Naive thymus-derived CD4-positive, alpha-beta T cell (primary cell): ENCODE results near the gene TAX1BP1. TPM values are rescaled to one million over a fixed set of nuclear protein-coding genes. Genes with fewer than 3 reads are reported as not detected.
A peak's percentile ranks its signal among the peaks of the same experiment; 100 is the strongest.

ENCODE experiments used
- ATAC-seq: fragments of 150-1000 bp; cut with Tn5 transposase; 2 replicates; pipeline ENCODE4 v1.10.0; 2021; ENCODE audit warnings: mild to moderate bottlenecking, moderate library complexity
- CTCF ChIA-PET: fragments of 350-600 bp; sonication (Branson Sonifier 250); formaldehyde crosslinking; loops from one replicate; lab custom pipeline; 2021; ENCODE audit warnings: antibody characterized with exemption; lab: Charles Lee
- POLR2A ChIA-PET: fragments of 350-600 bp; sonication (Branson Sonifier 250); formaldehyde crosslinking; loops from one replicate; lab custom pipeline; 2021; ENCODE audit warnings: antibody characterized with exemption, inconsistent platforms; lab: Charles Lee
- DNase-seq, 9 donors: peaks; one replicate each; pipeline versions ENCODE4 v3.0.0 to v3.0.0-alpha.2; 2020 to 2022; ENCODE audit warnings: mixed read lengths in 1 of 9
- H3K27ac ChIP-seq: one replicate; pipeline ENCODE4 v1.7.0; 2013; ENCODE audit warnings: mild to moderate bottlenecking, low read depth, low read length, moderate library complexity
- H3K27me3 ChIP-seq, 2 donors: one replicate each; pipeline ENCODE4 v1.7.0; 2013; ENCODE audit warnings: low read length in 2 of 2, mild to moderate bottlenecking in 2 of 2, moderate library complexity in 2 of 2; ENCODE audit not compliant: control insufficient read depth in 2 of 2, insufficient read depth in 2 of 2
- H3K36me3 ChIP-seq, 3 experiments: 1 replicate in 2 of 3; 2 replicates in 1 of 3; pipeline ENCODE4 v1.7.0; 2013; ENCODE audit warnings: low read length in 3 of 3, mild to moderate bottlenecking in 3 of 3, moderate library complexity in 1 of 3; ENCODE audit not compliant: insufficient read depth in 3 of 3, control insufficient read depth in 2 of 3
- H3K4me1 ChIP-seq, 2 donors: one replicate each; pipeline ENCODE4 v1.7.0; 2013; ENCODE audit warnings: low read length in 2 of 2, mild to moderate bottlenecking in 2 of 2, moderate library complexity in 1 of 2; ENCODE audit not compliant: control insufficient read depth in 2 of 2, insufficient read depth in 2 of 2
- H3K4me3 ChIP-seq: 2 replicates; pipeline ENCODE4 v1.7.0; 2013; ENCODE audit warnings: mild to moderate bottlenecking, low read length
- H3K9me3 ChIP-seq, 3 experiments: 1 replicate in 2 of 3; 2 replicates in 1 of 3; pipeline ENCODE4 v1.7.0; 2013; ENCODE audit warnings: low read length in 3 of 3; ENCODE audit not compliant: control insufficient read depth in 2 of 3
- H3K27ac Mint-ChIP-seq, 9 donors: one replicate each; pipeline ENCODE4 v1.8.0; 2020 to 2022; ENCODE audit warnings: mixed read lengths in 9 of 9, mild to moderate bottlenecking in 8 of 9, moderate library complexity in 5 of 9, inconsistent platforms in 2 of 9
- H3K27me3 Mint-ChIP-seq, 5 donors: one replicate each; pipeline ENCODE4 v1.8.0; 2021 to 2022; ENCODE audit warnings: mixed read lengths in 5 of 5, mild to moderate bottlenecking in 1 of 5
- H3K36me3 Mint-ChIP-seq, 5 donors: one replicate each; pipeline ENCODE4 v1.8.0; 2020 to 2022; ENCODE audit warnings: mixed read lengths in 5 of 5, mild to moderate bottlenecking in 3 of 5, inconsistent platforms in 1 of 5
- H3K4me1 Mint-ChIP-seq, 7 donors: one replicate each; pipeline ENCODE4 v1.8.0; 2020 to 2022; ENCODE audit warnings: mixed read lengths in 7 of 7, mild to moderate bottlenecking in 3 of 7, inconsistent platforms in 1 of 7
- H3K4me3 Mint-ChIP-seq, 10 donors: one replicate each; pipeline ENCODE4 v1.8.0; 2020 to 2022; ENCODE audit warnings: mild to moderate bottlenecking in 10 of 10, mixed read lengths in 10 of 10, moderate library complexity in 6 of 10, inconsistent platforms in 2 of 10
- H3K9me3 Mint-ChIP-seq, 11 donors: one replicate each; pipeline ENCODE4 v1.8.0; 2020 to 2022; ENCODE audit warnings: mixed read lengths in 11 of 11, mild to moderate bottlenecking in 4 of 11, inconsistent platforms in 1 of 11, moderate library complexity in 1 of 11
- intact Hi-C, 2 donors: fragments of 100-400 bp; cut with micrococcal nuclease; formaldehyde crosslinking; loops; one replicate each; pipeline ENCODE4 v1.15.1; 2023
- polyA plus RNA-seq, 2 donors: library from polyadenylated mRNA; unstranded; fragments of 300-500 nt; fragmentation: Illumina TruSeq; gene quantifications; one replicate each; pipeline ENCODE4 v1.2.3, GENCODE V29; 2021
- total RNA-seq, 6 experiments: library from RNA in 5 of 6; stranded (reverse) in 5 of 6; gene quantifications; 1 replicate in 5 of 6; 2 replicates in 1 of 6; pipeline ENCODE4 v1.2.3 and lab custom pipeline; 2021 to 2026

The TAX1BP1 gene
- total and polyA plus RNA-seq, 7 experiments from 2014 or later: 69.4 to 112 (median 109) TPM

GRCh38 chr7:27765841-27766240 lies 25.9 kb downstream of the TAX1BP1 start:
- intact Hi-C loops: loop anchor here in 1 of 2 donors (2.0 kb wide), 1 partner anchor 13 kb away; no protein-coding TSS in a partner anchor
- ATAC-seq: no peak
- Histone ChIP-seq H3K4me3 (no peak overlapping the region), H3K27me3 (no peaks in the 10 kb centered on the region), H3K9me3 (no peaks in the 10 kb centered on the region), H3K4me1 (no peaks in the 10 kb centered on the region), H3K36me3 (peaks cover 5 to 18% (median 7%) of the 10 kb centered on the region in 3 experiments), H3K27ac (no peak overlapping the region)
- ChIA-PET POLR2A (no interaction called here), CTCF (no interaction called here)
- Mint-ChIP-seq H3K36me3 (peaks cover 9 to 36% (median 20%) of the 10 kb centered on the region in 5 donors), H3K27ac (no peak overlapping the region), H3K27me3 (no peaks in the 10 kb centered on the region), H3K4me1 (peaks cover 4 to 62% (median 51%) of the 10 kb centered on the region in 7 donors), H3K9me3 (peaks cover 0 to 6% (median 0%) of the 10 kb centered on the region in 11 donors), H3K4me3 (no peak overlapping the region)
- no peak for DNase-seq

DNA sequence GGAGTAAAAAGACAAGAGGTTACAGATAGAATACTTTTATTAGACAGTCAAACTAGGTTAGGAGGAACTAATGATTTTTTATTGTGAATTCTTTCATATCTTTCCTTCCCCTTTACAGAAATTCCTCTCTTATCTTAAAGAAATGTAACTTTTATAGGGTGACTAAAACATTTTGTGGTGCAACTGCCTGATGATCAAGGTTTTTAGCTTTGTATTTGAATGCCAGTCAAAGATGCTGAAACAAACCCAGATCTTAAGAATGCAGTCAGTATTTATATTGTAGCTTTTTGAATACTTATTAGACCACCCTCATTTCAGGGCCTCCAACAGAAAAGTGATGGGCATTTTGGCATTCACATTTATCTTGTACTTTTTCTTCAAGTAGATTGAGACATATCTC lies 27.4 kb downstream of the TAX1BP1 start:
- peaks cover 9 to 36% (median 19%) of the 10 kb centered on the region in 5 donors for H3K36me3 Mint-ChIP-seq

DNA sequence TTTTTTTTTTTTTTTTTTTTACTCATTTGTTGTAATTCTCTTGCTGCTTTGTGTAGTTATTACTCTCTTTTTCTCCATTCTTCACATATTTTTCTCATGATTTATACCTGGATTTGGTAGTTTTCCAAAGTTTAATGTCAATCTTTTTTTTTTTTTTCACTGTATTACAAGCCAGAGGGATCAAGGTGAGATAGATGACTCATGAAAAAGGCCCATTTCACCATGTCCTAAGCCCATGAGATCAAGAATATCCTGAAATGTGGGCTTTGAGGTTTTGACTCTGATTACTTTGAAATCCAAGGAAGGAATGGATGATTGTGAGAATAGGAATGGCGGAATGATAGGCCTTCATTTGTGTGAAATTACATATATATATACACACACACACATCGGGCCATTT lies 31.1 kb downstream of the TAX1BP1 start:
- ChIA-PET CTCF (no interaction called here), POLR2A (no interaction called here)
- Histone ChIP-seq H3K36me3 (peaks cover 0 to 17% (median 13%) of the 10 kb centered on the region in 3 experiments), H3K27me3 (no peaks in the 10 kb centered on the region), H3K27ac (no peak overlapping the region), H3K4me1 (no peaks in the 10 kb centered on the region), H3K9me3 (no peaks in the 10 kb centered on the region), H3K4me3 (no peak overlapping the region)
- Mint-ChIP-seq H3K36me3 (peaks cover 5 to 36% (median 12%) of the 10 kb centered on the region in 5 donors), H3K9me3 (no peaks in the 10 kb centered on the region), H3K4me3 (peak overlapping the region in 1 of 10 donors; percentile 16), H3K27me3 (no peaks in the 10 kb centered on the region), H3K27ac (peak overlapping the region in 4 of 9 donors; percentile 36 to 62 (median 42)), H3K4me1 (peaks cover 3 to 61% (median 42%) of the 10 kb centered on the region in 7 donors)
- DNase-seq: no peak
- intact Hi-C loops: loop anchor here (5.0 kb wide), 2 partner anchors 194 to 559 kb away; no protein-coding TSS in a partner anchor
- ATAC-seq: no peak

More for the DNA sequence above, 27.4 kb downstream of the TAX1BP1 start:
- no peaks in the 10 kb centered on the region for H3K4me1 ChIP-seq
- no peak overlapping the region for H3K4me3 Mint-ChIP-seq
- no peak overlapping the region for H3K27ac ChIP-seq
- H3K27me3 Mint-ChIP-seq: no peaks in the 10 kb centered on the region
- H3K27ac Mint-ChIP-seq: no peak overlapping the region
- no peaks in the 10 kb centered on the region for H3K9me3 ChIP-seq
- intact Hi-C loops: no loop called here
- ATAC-seq: no peak
- ChIA-PET CTCF (interaction anchor here (0.6 to 0.9 kb wide), 2 partner anchors 10 to 191 kb away, joined by 4 to 5 read pairs; no protein-coding TSS in a partner anchor), POLR2A (interaction anchor here (0.5 to 0.6 kb wide), 3 partner anchors 124 to 165 kb away, joined by 3 read pairs; no protein-coding TSS in a partner anchor)
- H3K9me3 Mint-ChIP-seq: no peaks in the 10 kb centered on the region
- no peak overlapping the region for H3K4me3 ChIP-seq
- DNase-seq: no peak
- H3K4me1 Mint-ChIP-seq: peaks cover 0 to 63% (median 49%) of the 10 kb centered on the region in 7 donors
- peaks cover 0 to 26% (median 13%) of the 10 kb centered on the region in 3 experiments for H3K36me3 ChIP-seq
- H3K27me3 ChIP-seq: no peaks in the 10 kb centered on the region

DNA sequence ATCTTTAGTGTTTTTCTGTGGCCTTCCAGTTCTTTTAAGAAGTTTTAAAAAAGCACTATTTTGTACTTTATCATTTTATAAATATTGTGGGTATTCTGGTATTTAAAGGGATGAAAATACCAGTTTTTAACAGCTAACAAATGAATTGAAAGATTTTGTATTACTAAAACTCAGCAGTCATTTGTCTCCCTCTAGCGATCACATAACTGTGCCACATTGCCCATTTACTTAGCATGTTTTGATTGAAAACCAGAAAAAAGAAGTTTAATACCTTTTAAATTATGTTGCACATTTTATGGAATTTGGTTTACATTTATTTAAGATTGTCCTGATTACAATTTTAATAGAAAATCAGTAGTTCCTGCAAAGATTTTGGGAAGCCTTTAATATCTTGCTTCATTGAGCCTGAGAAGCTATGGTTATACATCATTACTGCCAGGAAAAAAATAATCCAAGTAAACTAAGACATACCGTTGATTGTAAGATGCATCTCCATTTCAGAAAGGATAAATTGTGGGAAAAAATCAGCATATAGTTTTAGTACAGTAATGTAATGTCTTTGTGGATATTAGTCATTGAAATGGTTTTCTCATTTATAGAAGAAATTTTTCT lies 34.9 kb downstream of the TAX1BP1 start:
- no peak for ATAC-seq
- POLR2A ChIA-PET: no interaction called here

GRCh38 chr7:27775782-27776181 lies 35.8 kb downstream of the TAX1BP1 start:
- Histone ChIP-seq H3K27me3 (no peaks in the 10 kb centered on the region), H3K4me3 (no peak overlapping the region), H3K4me1 (no peaks in the 10 kb centered on the region), H3K27ac (no peak overlapping the region), H3K36me3 (peaks cover 0 to 8% (median 8%) of the 10 kb centered on the region in 3 experiments), H3K9me3 (no peaks in the 10 kb centered on the region)
- DNase-seq (no peak), ATAC-seq (no peak)
- H3K4me3 Mint-ChIP-seq: peak overlapping the region in 1 of 10 donors; percentile 27
- H3K36me3 Mint-ChIP-seq: peaks cover 5 to 40% (median 10%) of the 10 kb centered on the region in 5 donors
- H3K27me3 Mint-ChIP-seq: no peaks in the 10 kb centered on the region
- peaks cover 6 to 73% (median 52%) of the 10 kb centered on the region in 7 donors for H3K4me1 Mint-ChIP-seq
- CTCF ChIA-PET: interaction anchor here (0.9 to 1.2 kb wide), 3 partner anchors 9 to 577 kb away, joined by 3 read pairs; no protein-coding TSS in a partner anchor
- H3K27ac Mint-ChIP-seq: peak overlapping the region in 3 of 9 donors; percentile 4 to 33 (median 16)
- intact Hi-C loops: loop anchor here in 1 of 2 donors (2.0 kb wide), 2 partner anchors 135 to 579 kb away; no protein-coding TSS in a partner anchor
- POLR2A ChIA-PET: no interaction called here
- H3K9me3 Mint-ChIP-seq: no peaks in the 10 kb centered on the region

More for the DNA sequence above, 34.9 kb downstream of the TAX1BP1 start:
- Histone ChIP-seq H3K4me3 (no peak overlapping the region), H3K36me3 (peaks cover 0 to 14% (median 13%) of the 10 kb centered on the region in 3 experiments), H3K27me3 (no peaks in the 10 kb centered on the region), H3K4me1 (no peaks in the 10 kb centered on the region), H3K27ac (no peak overlapping the region), H3K9me3 (no peaks in the 10 kb centered on the region)
- DNase-seq: peak in 4 of 9 donors; percentile 6 to 21 (median 15)
- H3K9me3 Mint-ChIP-seq: no peaks in the 10 kb centered on the region
- peaks cover 6 to 72% (median 49%) of the 10 kb centered on the region in 7 donors for H3K4me1 Mint-ChIP-seq
- H3K36me3 Mint-ChIP-seq: peaks cover 5 to 43% (median 10%) of the 10 kb centered on the region in 5 donors
- CTCF ChIA-PET: interaction anchor here (0.7 to 1.3 kb wide), 6 partner anchors 10 to 578 kb away, joined by 3 to 6 read pairs (median 3); partner anchors contain the start of gene TAX1BP1
- no peaks in the 10 kb centered on the region for H3K27me3 Mint-ChIP-seq
- H3K27ac Mint-ChIP-seq: no peak overlapping the region
- H3K4me3 Mint-ChIP-seq: no peak overlapping the region
- intact Hi-C loops: loop anchor here (1.0 to 5.0 kb wide), 6 partner anchors 134 to 579 kb away; no protein-coding TSS in a partner anchor

GRCh38 chr7:27777662-27778061 lies 37.7 kb downstream of the TAX1BP1 start:
- intact Hi-C loops: loop anchor here in 1 of 2 donors (2.0 kb wide), 1 partner anchor 13 kb away; no protein-coding TSS in a partner anchor
- ChIA-PET POLR2A (no interaction called here), CTCF (interaction anchor here (0.7 to 1.1 kb wide), 3 partner anchors 10 to 583 kb away, joined by 3 to 4 read pairs (median 3); partner anchors contain the start of gene HIBADH)
- no peaks in the 10 kb centered on the region for H3K9me3 Mint-ChIP-seq
- ATAC-seq (no peak), DNase-seq (no peak)
- Histone ChIP-seq H3K4me1 (no peaks in the 10 kb centered on the region), H3K4me3 (no peak overlapping the region), H3K27ac (no peak overlapping the region), H3K27me3 (no peaks in the 10 kb centered on the region), H3K36me3 (no peaks in the 10 kb centered on the region), H3K9me3 (no peaks in the 10 kb centered on the region)
- H3K4me1 Mint-ChIP-seq: peaks cover 6 to 65% (median 48%) of the 10 kb centered on the region in 7 donors
- no peaks in the 10 kb centered on the region for H3K27me3 Mint-ChIP-seq
- H3K27ac Mint-ChIP-seq: peak overlapping the region in 1 of 9 donors; percentile 45
- H3K4me3 Mint-ChIP-seq: no peak overlapping the region
- H3K36me3 Mint-ChIP-seq: peaks cover 0 to 29% (median 4%) of the 10 kb centered on the region in 5 donors
